Neural progenitor cell (in vitro differentiated cells): ENCODE results near the gene SMURF1. TPM values are rescaled to one million over a fixed set of nuclear protein-coding genes. Genes with fewer than 3 reads are reported as not detected.

ENCODE experiments used
- DNase-seq: peaks from one replicate; pipeline ENCODE4 v3.0.0-alpha.2; 2016; ENCODE audit warnings: low spot score
- H2AFZ ChIP-seq: fragments of 200-600 bp; sonication (generic); replicated peaks from 2 replicates; pipeline ENCODE4 v1.6.1; 2016; ENCODE audit warnings: antibody characterized with exemption
- H3F3A ChIP-seq: fragments of 200-600 bp; sonication (generic); 2 replicates; pipeline ENCODE4 v1.6.1; 2016; ENCODE audit warnings: antibody characterized with exemption, low read depth
- H3K27ac ChIP-seq: fragments of 200-600 bp; sonication (generic); 2 replicates; pipeline ENCODE4 v1.5.1; 2016; ENCODE audit warnings: mild to moderate bottlenecking
- H3K27me3 ChIP-seq: fragments of 200-600 bp; sonication (generic); 2 replicates; pipeline ENCODE4 v1.6.1; 2016; ENCODE audit warnings: mild to moderate bottlenecking, moderate library complexity
- H3K36me3 ChIP-seq: fragments of 200-600 bp; sonication (generic); 2 replicates; pipeline ENCODE4 v1.5.1; 2016
- H3K4me1 ChIP-seq: fragments of 200-600 bp; sonication (generic); 2 replicates; pipeline ENCODE4 v1.6.1; 2016; ENCODE audit warnings: mixed run types
- H3K4me2 ChIP-seq: fragments of 200-600 bp; sonication (generic); 2 replicates; pipeline ENCODE4 v1.6.1; 2016
- H3K4me3 ChIP-seq: fragments of 200-600 bp; sonication (generic); 2 replicates; pipeline ENCODE4 v1.5.1; 2016
- H3K79me2 ChIP-seq: fragments of 200-600 bp; sonication (generic); 2 replicates; pipeline ENCODE4 v1.6.1; 2016; ENCODE audit warnings: low read depth
- H3K9ac ChIP-seq: fragments of 200-600 bp; sonication (generic); 2 replicates; pipeline ENCODE4 v1.6.1; 2016
- H3K9me3 ChIP-seq: fragments of 200-600 bp; sonication (generic); 2 replicates; pipeline ENCODE4 v1.5.1; 2016; ENCODE audit warnings: low read depth
- H4K20me1 ChIP-seq: fragments of 200-600 bp; sonication (generic); 2 replicates; pipeline ENCODE4 v1.6.1; 2016; ENCODE audit warnings: low read depth
- H3K27ac Mint-ChIP-seq: 3 replicates; pipeline ENCODE4 v1.8.0; 2021; ENCODE audit warnings: mixed read lengths
- H3K27me3 Mint-ChIP-seq: 2 replicates; pipeline ENCODE4 v1.8.0; 2022; ENCODE audit warnings: low read depth, mild to moderate bottlenecking, inconsistent platforms, moderate library complexity, mixed read lengths; ENCODE audit not compliant: insufficient read depth
- H3K36me3 Mint-ChIP-seq: 3 replicates; pipeline ENCODE4 v1.8.0; 2021; ENCODE audit warnings: mixed read lengths
- H3K4me1 Mint-ChIP-seq: 3 replicates; pipeline ENCODE4 v1.8.0; 2021; ENCODE audit warnings: mixed read lengths
- H3K4me3 Mint-ChIP-seq: 3 replicates; pipeline ENCODE4 v1.8.0; 2021; ENCODE audit warnings: mild to moderate bottlenecking, moderate library complexity, mixed read lengths
- H3K9me3 Mint-ChIP-seq: 3 replicates; pipeline ENCODE4 v1.8.0; 2020; ENCODE audit warnings: mixed read lengths
- CTCF ChIP-seq: fragments of 200-600 bp; sonication (generic); IDR thresholded peaks from 2 replicates; pipeline ENCODE4 v1.5.1; 2017; ENCODE audit warnings: antibody characterized with exemption, mild to moderate bottlenecking
- EZH2 ChIP-seq: fragments of 200-600 bp; sonication (generic); IDR thresholded peaks from 2 replicates; pipeline ENCODE4 v1.6.1; 2017; ENCODE audit warnings: antibody characterized with exemption, mild to moderate bottlenecking, moderate library complexity
- EZH2phosphoT487 ChIP-seq: fragments of 200-600 bp; sonication (generic); IDR thresholded peaks from 2 replicates; pipeline ENCODE4 v1.6.1; 2017; ENCODE audit warnings: antibody characterized with exemption
- total RNA-seq: library from RNA; depleted of rRNA; stranded (reverse); fragments of >200 nt; gene quantifications from 2 replicates; pipeline ENCODE4 v1.2.3, GENCODE V29; 2015; ENCODE audit warnings: low replicate concordance

Gene SMURF1
- total RNA-seq, 1 donor from 2014 or later: 31.0 TPM

GRCh38 chr7:99038086-99038855 is 105.6 kb downstream of the SMURF1 start:
- no peak for DNase-seq
- Mint-ChIP-seq H3K9me3 (no peaks in the 10 kb centered on the region), H3K4me1 (peaks cover 2% of the 10 kb centered on the region), H3K4me3 (no peak overlapping the region), H3K27me3 (peaks cover 8% of the 10 kb centered on the region), H3K36me3 (peaks cover 34% of the 10 kb centered on the region), H3K27ac (no peak overlapping the region)
- Histone ChIP-seq H3K36me3 (peaks cover 4% of the 10 kb centered on the region), H3K4me1 (no peaks in the 10 kb centered on the region), H3F3A (peaks cover 8% of the 10 kb centered on the region), H3K4me2 (no peak overlapping the region), H3K9ac (no peak overlapping the region), H3K79me2 (no peaks in the 10 kb centered on the region), H3K4me3 (no peak overlapping the region), H3K27me3 (no peaks in the 10 kb centered on the region), H4K20me1 (peaks cover 15% of the 10 kb centered on the region), H2AFZ (no peak overlapping the region), H3K27ac (no peak overlapping the region), H3K9me3 (no peaks in the 10 kb centered on the region)
- TF ChIP-seq EZH2: no peak
- no peak for TF ChIP-seq CTCF
- no peak for TF ChIP-seq EZH2phosphoT487

- Mint-ChIP-seq H3K9me3 (no peaks in the 10 kb centered on the region), H3K4me3 (no peak overlapping the region), H3K27me3 (peaks cover 8% of the 10 kb centered on the region), H3K36me3 (peaks cover 27% of the 10 kb centered on the region), H3K4me1 (peaks cover 2% of the 10 kb centered on the region), H3K27ac (no peak overlapping the region)
- Histone ChIP-seq H3K4me2 (no peak overlapping the region), H3K9ac (no peak overlapping the region), H3K27ac (no peak overlapping the region), H2AFZ (no peak overlapping the region), H3F3A (peaks cover 8% of the 10 kb centered on the region), H3K79me2 (no peaks in the 10 kb centered on the region), H3K27me3 (no peaks in the 10 kb centered on the region), H3K36me3 (peaks cover 4% of the 10 kb centered on the region), H4K20me1 (peaks cover 15% of the 10 kb centered on the region), H3K4me1 (no peaks in the 10 kb centered on the region), H3K4me3 (no peak overlapping the region), H3K9me3 (no peaks in the 10 kb centered on the region)
- no peak for TF ChIP-seq CTCF
- TF ChIP-seq EZH2: no peak
- no peak for TF ChIP-seq EZH2phosphoT487
- DNase-seq: no peak
These were observed 106.5 kb downstream of the SMURF1 start for GRCh38 chr7:99037327-99037940.

GRCh38 chr7:99036546-99037111 is 107.3 kb downstream of the SMURF1 start:
- H3K4me3 Mint-ChIP-seq: no peak overlapping the region

More at GRCh38 chr7:99036546-99037111, 107.3 kb downstream of the SMURF1 start:
- Histone ChIP-seq H3K9ac (no peak overlapping the region), H3K27ac (no peak overlapping the region), H3K9me3 (no peaks in the 10 kb centered on the region), H3F3A (peaks cover 7% of the 10 kb centered on the region), H2AFZ (no peak overlapping the region), H3K27me3 (no peaks in the 10 kb centered on the region), H3K4me2 (no peak overlapping the region), H3K79me2 (no peaks in the 10 kb centered on the region), H3K4me3 (no peak overlapping the region), H3K4me1 (no peaks in the 10 kb centered on the region), H3K36me3 (peaks cover 4% of the 10 kb centered on the region), H4K20me1 (peaks cover 15% of the 10 kb centered on the region)
- peaks cover 26% of the 10 kb centered on the region for H3K36me3 Mint-ChIP-seq
- DNase-seq: peak; percentile 73
- H3K27ac Mint-ChIP-seq: no peak overlapping the region
- H3K27me3 Mint-ChIP-seq: peaks cover 8% of the 10 kb centered on the region
- TF ChIP-seq CTCF: peak; percentile 62
- TF ChIP-seq EZH2phosphoT487: no peak
- TF ChIP-seq EZH2: no peak
- H3K4me1 Mint-ChIP-seq: peaks cover 2% of the 10 kb centered on the region
- no peaks in the 10 kb centered on the region for H3K9me3 Mint-ChIP-seq
